ENCODE data around the gene SUCO. TPM values are rescaled to one million over a fixed set of nuclear protein-coding genes. Genes with fewer than 3 reads are reported as not detected.

The SUCO gene
- total RNA-seq, 1 donor from 2014 or later: 81.2 TPM

GRCh38 chr1:172547071-172547470, 14.1 kb downstream of the SUCO start:
- Mint-ChIP-seq H3K4me3 (ENCODE audit: unreplicated experiment) (no peak overlapping the region), H3K27me3 (ENCODE audit: unreplicated experiment) (peaks cover 2% of the 10 kb centered on the region), H3K27ac (ENCODE audit: unreplicated experiment) (peak overlapping the region; percentile 86), H3K4me1 (ENCODE audit: unreplicated experiment) (peaks cover 49% of the 10 kb centered on the region), H3K36me3 (ENCODE audit: low read depth, unreplicated experiment) (no peaks in the 10 kb centered on the region), H3K9me3 (ENCODE audit: unreplicated experiment) (no peaks in the 10 kb centered on the region)
- DNase-seq (ENCODE audit: low spot score): no peak
- no peak for TF ChIP-seq CTCF (IDR thresholded peaks at IDR 0.05; ENCODE audit: unreplicated experiment)

GRCh38 chr1:172549621-172550280, 16.8 kb downstream of the SUCO start:
- no peak for DNase-seq (ENCODE audit: low spot score)
- TF ChIP-seq CTCF (IDR thresholded peaks at IDR 0.05; ENCODE audit: unreplicated experiment): no peak
- Mint-ChIP-seq H3K27ac (ENCODE audit: unreplicated experiment) (peak overlapping the region; percentile 96), H3K4me1 (ENCODE audit: unreplicated experiment) (peaks cover 46% of the 10 kb centered on the region), H3K9me3 (ENCODE audit: unreplicated experiment) (no peaks in the 10 kb centered on the region), H3K27me3 (ENCODE audit: unreplicated experiment) (no peaks in the 10 kb centered on the region), H3K36me3 (ENCODE audit: low read depth, unreplicated experiment) (peaks cover under 1% of the 10 kb centered on the region), H3K4me3 (ENCODE audit: unreplicated experiment) (peak overlapping the region; percentile 40)

GRCh38 chr1:172551279-172551678, 18.3 kb downstream of the SUCO start:
- Mint-ChIP-seq H3K27ac (ENCODE audit: unreplicated experiment) (peak overlapping the region; percentile 90), H3K4me3 (ENCODE audit: unreplicated experiment) (no peak overlapping the region), H3K27me3 (ENCODE audit: unreplicated experiment) (peaks cover 1% of the 10 kb centered on the region), H3K4me1 (ENCODE audit: unreplicated experiment) (peaks cover 50% of the 10 kb centered on the region), H3K9me3 (ENCODE audit: unreplicated experiment) (no peaks in the 10 kb centered on the region), H3K36me3 (ENCODE audit: low read depth, unreplicated experiment) (peaks cover 5% of the 10 kb centered on the region)
- TF ChIP-seq CTCF (IDR thresholded peaks at IDR 0.05; ENCODE audit: unreplicated experiment): no peak
- no peak for DNase-seq (ENCODE audit: low spot score)

- Mint-ChIP-seq H3K27ac (ENCODE audit: unreplicated experiment) (peak overlapping the region; percentile 4), H3K4me1 (ENCODE audit: unreplicated experiment) (peaks cover 29% of the 10 kb centered on the region)
These were observed 22.0 kb downstream of the SUCO start for GRCh38 chr1:172554915-172555314.

More at GRCh38 chr1:172554915-172555314, 22.0 kb downstream of the SUCO start:
- no peak overlapping the region for H3K4me3 Mint-ChIP-seq (ENCODE audit: unreplicated experiment)
- TF ChIP-seq CTCF (IDR thresholded peaks at IDR 0.05; ENCODE audit: unreplicated experiment): no peak
- peaks cover 15% of the 10 kb centered on the region for H3K36me3 Mint-ChIP-seq (ENCODE audit: low read depth, unreplicated experiment)
- H3K9me3 Mint-ChIP-seq (ENCODE audit: unreplicated experiment): no peaks in the 10 kb centered on the region
- H3K27me3 Mint-ChIP-seq (ENCODE audit: unreplicated experiment): peaks cover 1% of the 10 kb centered on the region
- DNase-seq (ENCODE audit: low spot score): no peak

All from endothelial cell (in vitro differentiated cells).